ENCODE results near the gene TIGD3. TPM values are rescaled to one million over a fixed set of nuclear protein-coding genes. Genes with fewer than 3 reads are reported as not detected.

The TIGD3 gene
- total RNA-seq, 4 donors from 2014 or later: 0.19 to 0.26 (median 0.20) TPM; not detected in 1

DNA sequence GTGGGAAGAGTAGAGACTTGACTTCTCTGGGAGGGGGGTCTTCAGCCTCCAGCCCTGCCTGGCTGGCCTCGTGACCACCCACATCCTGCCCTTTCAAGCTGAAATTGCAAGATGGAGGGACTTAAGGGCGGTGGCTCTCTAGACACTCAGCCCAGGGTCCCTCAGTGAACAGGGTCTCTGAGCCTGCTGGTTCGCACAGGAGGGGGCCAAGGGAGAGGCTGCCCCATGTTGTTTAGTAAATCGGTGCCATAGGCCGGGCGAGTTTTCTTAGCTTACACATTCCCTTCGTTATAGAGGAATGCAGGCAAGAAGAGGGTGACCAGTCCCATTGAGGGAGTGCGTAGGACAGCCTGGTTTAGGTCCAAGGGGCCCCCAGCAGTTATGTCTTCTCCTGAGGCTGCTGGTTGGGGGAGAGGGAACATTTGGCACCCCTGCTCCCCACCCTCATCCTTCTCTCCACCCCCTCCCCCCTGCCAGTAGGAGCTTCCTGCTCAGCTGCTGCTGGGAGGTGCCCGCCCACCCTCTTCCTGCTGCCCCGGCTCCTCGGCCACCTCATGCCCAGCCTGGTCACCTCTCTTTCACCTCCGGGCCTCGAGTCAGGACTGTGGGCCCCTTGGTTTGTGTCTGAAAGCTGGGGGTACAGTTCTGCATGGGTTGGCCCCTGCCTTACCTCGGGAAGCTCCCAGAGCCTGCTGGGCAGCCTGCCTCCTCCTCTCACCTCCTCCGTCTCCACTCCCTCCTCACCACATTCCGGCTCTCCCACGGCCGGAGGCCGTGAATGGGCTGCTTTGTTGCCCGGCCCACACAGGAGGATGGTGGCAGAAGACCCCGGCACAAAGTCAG lies 35.8 kb downstream of the TIGD3 start:
- 34 to 40% methylated on average over 21 of the region's 21 CpGs for WGBS, 2 donors
- H3K4me3 ChIP-seq (ENCODE audit: low read depth, poor library complexity, severe bottlenecking): no peak overlapping the region
- DNase-seq (ENCODE audit: low spot score in 2 of 2): no peak
- intact Hi-C loops (cut with DNase I; ENCODE audit: low total_unique reads): no loop called here
- TF ChIP-seq, protein P1, sequence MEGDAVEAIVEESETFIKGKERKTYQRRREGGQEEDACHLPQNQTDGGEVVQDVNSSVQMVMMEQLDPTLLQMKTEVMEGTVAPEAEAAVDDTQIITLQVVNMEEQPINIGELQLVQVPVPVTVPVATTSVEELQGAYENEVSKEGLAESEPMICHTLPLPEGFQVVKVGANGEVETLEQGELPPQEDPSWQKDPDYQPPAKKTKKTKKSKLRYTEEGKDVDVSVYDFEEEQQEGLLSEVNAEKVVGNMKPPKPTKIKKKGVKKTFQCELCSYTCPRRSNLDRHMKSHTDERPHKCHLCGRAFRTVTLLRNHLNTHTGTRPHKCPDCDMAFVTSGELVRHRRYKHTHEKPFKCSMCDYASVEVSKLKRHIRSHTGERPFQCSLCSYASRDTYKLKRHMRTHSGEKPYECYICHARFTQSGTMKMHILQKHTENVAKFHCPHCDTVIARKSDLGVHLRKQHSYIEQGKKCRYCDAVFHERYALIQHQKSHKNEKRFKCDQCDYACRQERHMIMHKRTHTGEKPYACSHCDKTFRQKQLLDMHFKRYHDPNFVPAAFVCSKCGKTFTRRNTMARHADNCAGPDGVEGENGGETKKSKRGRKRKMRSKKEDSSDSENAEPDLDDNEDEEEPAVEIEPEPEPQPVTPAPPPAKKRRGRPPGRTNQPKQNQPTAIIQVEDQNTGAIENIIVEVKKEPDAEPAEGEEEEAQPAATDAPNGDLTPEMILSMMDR (IDR thresholded peaks at IDR 0.05): no peak
- TF ChIP-seq POLR2A (IDR thresholded peaks at IDR 0.05): no peak

DNA sequence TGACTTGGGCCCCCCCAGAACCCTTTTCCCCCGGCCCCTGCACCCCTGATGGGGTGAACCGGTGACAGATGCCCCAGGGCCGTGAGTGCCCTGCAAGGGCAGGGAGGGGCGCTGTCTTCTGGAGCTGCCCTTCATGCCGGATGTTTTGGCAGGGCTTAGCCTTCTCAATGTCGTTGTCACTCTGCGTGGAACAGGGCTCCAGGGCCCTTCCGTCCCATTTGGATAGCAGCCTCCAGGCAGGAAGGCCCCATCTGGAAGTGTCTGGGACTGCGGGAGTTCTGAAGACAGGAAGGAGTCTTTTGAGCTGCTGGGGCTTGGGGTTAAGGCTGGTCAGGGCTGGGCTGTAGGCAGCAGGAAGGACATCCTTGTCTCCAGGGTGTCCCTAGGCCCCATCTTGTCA lies 36.4 kb downstream of the TIGD3 start:
- intact Hi-C loops (cut with DNase I; ENCODE audit: low total_unique reads): no loop called here
- WGBS, 2 donors: 17 to 22% methylated on average over 4 to 5 of the region's 9 CpGs
- no peak overlapping the region for H3K4me3 ChIP-seq (ENCODE audit: low read depth, poor library complexity, severe bottlenecking)
- TF ChIP-seq, protein P1 (IDR thresholded peaks at IDR 0.05): no peak
- TF ChIP-seq POLR2A (IDR thresholded peaks at IDR 0.05): no peak
- DNase-seq (ENCODE audit: low spot score in 2 of 2): no peak

DNA sequence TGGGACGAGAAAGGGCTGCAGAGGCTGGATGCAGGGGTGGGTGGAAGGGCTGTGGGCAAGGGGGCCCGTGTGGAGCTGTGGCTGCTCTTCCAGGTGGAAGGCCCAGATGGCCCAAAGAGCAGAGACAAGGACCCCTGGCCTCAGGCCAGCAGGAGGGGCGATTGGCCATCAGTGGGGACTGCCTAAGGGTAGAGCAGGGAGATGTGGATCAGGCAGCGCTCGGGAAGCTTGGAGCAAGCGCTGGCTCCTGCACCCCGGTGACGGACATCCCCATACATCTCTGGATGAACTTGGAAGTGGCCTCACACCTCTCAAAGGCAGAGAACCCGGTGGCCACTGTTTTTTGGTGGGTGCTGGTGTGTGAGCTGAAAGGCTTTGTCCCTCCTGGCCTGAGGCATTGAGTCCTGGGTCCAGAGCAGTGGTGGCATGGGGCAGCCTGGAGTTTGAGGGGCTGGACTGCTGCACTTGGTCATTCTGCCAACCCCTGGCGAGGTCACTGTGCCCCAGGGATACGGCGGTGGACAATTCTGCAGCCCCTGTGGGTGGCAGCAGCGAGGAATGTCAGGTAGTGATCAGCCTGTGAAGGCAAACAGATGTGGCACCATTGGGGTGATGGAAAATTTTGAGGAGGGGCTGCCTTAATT lies 37.8 kb downstream of the TIGD3 start:
- H3K4me3 ChIP-seq (ENCODE audit: low read depth, poor library complexity, severe bottlenecking): no peak overlapping the region
- intact Hi-C loops (cut with DNase I; ENCODE audit: low total_unique reads): no loop called here
- no peak for DNase-seq (ENCODE audit: low spot score in 2 of 2)
- WGBS, 2 donors: 83 to 91% methylated on average over 13 of the region's 13 CpGs
- TF ChIP-seq, protein P1 (IDR thresholded peaks at IDR 0.05): no peak
- no peak for TF ChIP-seq POLR2A (IDR thresholded peaks at IDR 0.05)

DNA sequence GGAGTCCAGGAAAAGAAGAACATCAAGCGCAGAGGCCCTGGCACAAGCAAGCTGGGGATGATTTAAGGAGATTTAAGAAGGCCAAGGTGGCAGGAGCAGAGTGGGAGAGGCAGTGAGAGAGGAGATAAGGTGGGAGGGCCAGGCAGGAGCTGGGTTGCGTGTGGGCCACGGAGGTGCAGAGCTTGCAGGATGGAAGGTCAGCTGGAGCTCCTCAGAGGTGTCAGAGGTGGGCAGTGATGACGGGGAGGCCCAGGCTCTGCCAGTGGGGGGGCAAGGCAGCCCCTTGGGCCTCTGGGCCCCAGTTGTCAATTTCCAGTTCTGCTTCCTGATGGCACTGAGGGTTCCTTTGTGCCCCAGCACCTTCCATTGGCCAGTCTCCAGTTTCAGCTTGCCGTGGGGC lies 38.3 kb downstream of the TIGD3 start:
- 88 to 89% methylated on average over 5 of the region's 5 CpGs for WGBS, 2 donors
- TF ChIP-seq, protein P1 (IDR thresholded peaks at IDR 0.05): no peak
- no peak for TF ChIP-seq POLR2A (IDR thresholded peaks at IDR 0.05)
- no peak overlapping the region for H3K4me3 ChIP-seq (ENCODE audit: low read depth, poor library complexity, severe bottlenecking)

DNA sequence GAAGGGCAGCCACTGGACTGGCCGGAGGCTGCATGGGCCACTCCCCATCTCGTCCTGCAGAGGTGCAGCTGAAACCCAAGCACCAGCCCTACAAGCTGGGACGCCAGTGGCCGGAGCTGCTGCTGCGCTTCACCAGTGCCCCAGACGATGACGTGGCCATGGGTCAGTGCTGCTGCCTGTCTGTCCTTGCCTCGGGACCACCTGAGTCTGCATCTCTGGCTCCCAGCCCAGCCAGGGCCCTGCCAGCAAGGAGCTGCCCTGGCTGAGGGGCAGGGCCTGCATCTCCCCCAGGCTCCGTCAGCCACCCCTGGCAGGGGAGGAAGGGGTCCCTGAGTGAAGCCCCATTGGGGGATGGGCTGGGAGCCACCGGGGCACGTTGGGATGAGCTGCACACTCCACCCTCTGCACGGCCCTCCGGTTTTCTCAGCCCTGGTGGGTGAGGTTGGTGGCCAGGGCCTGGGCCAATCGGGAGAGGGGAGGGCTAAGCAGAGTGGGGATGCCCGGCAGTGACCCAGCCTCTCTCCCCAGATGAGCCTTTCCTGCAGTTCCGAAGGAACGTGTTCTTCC lies 39.0 kb downstream of the TIGD3 start:
- intact Hi-C loops (cut with DNase I; ENCODE audit: low total_unique reads): no loop called here
- WGBS, 2 donors: 89 to 93% methylated on average over 5 to 17 of the region's 17 CpGs
- no peak overlapping the region for H3K4me3 ChIP-seq (ENCODE audit: low read depth, poor library complexity, severe bottlenecking)
- no peak for DNase-seq (ENCODE audit: low spot score in 2 of 2)
- TF ChIP-seq POLR2A (IDR thresholded peaks at IDR 0.05): no peak
- TF ChIP-seq, protein P1 (IDR thresholded peaks at IDR 0.05): no peak

More for the DNA sequence above, 38.3 kb downstream of the TIGD3 start:
- intact Hi-C loops (cut with DNase I; ENCODE audit: low total_unique reads): no loop called here
- DNase-seq (ENCODE audit: low spot score in 2 of 2): no peak

Measured in lower leg skin (tissue), 4 donors.